D721Med (cell line): ENCODE measurements around the gene SRPK2.
A peak's percentile ranks its signal among the peaks of the same experiment; 100 is the strongest.
"Not testable (repeated sequence)": the region's sequence is repeated elsewhere in the genome, so short reads cannot be mapped to it uniquely, and the experiment has no call there.

Experiments used
- DNase-seq: peaks from one replicate; pipeline ENCODE4 v3.0.0; 2011; ENCODE audit warnings: low spot score; ENCODE audit not compliant: insufficient read length
- FAIRE-seq: peaks from 2 replicates; lab custom pipeline; 2011; peaks lifted over from hg19 to GRCh38; lab: Jason Lieb, UNC
- TF ChIP-seq, protein P1 (sequence below): IDR thresholded peaks from 2 replicates; pipeline ENCODE4 v1.5.1; 2012; ENCODE audit warnings: mild to moderate bottlenecking, control low read depth; ENCODE audit not compliant: insufficient read depth; ENCODE audit errors: missing control alignments

The SRPK2 gene

DNA sequence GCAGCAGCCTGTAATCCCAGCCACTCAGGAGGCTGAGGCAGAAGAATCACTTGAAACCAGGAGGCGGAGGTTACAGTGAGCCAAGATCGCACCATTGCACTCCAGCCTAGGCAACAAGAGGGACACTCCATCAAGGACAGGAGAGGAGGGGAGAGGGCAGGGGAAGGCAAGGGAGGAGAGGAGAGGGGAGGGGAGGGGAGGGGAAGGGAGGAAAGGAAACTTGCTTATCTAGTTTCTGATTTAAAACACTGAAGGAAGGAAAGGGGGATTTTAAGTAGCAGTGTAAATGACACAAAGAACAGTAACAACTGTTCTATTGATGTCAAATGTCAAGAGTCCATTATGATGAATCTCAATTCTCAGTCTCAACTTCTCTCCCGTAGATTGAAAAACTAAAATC is 43.7 kb downstream of the SRPK2 start:
- TF ChIP-seq, protein P1, sequence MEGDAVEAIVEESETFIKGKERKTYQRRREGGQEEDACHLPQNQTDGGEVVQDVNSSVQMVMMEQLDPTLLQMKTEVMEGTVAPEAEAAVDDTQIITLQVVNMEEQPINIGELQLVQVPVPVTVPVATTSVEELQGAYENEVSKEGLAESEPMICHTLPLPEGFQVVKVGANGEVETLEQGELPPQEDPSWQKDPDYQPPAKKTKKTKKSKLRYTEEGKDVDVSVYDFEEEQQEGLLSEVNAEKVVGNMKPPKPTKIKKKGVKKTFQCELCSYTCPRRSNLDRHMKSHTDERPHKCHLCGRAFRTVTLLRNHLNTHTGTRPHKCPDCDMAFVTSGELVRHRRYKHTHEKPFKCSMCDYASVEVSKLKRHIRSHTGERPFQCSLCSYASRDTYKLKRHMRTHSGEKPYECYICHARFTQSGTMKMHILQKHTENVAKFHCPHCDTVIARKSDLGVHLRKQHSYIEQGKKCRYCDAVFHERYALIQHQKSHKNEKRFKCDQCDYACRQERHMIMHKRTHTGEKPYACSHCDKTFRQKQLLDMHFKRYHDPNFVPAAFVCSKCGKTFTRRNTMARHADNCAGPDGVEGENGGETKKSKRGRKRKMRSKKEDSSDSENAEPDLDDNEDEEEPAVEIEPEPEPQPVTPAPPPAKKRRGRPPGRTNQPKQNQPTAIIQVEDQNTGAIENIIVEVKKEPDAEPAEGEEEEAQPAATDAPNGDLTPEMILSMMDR, result no peak
- no peak for FAIRE-seq

DNA sequence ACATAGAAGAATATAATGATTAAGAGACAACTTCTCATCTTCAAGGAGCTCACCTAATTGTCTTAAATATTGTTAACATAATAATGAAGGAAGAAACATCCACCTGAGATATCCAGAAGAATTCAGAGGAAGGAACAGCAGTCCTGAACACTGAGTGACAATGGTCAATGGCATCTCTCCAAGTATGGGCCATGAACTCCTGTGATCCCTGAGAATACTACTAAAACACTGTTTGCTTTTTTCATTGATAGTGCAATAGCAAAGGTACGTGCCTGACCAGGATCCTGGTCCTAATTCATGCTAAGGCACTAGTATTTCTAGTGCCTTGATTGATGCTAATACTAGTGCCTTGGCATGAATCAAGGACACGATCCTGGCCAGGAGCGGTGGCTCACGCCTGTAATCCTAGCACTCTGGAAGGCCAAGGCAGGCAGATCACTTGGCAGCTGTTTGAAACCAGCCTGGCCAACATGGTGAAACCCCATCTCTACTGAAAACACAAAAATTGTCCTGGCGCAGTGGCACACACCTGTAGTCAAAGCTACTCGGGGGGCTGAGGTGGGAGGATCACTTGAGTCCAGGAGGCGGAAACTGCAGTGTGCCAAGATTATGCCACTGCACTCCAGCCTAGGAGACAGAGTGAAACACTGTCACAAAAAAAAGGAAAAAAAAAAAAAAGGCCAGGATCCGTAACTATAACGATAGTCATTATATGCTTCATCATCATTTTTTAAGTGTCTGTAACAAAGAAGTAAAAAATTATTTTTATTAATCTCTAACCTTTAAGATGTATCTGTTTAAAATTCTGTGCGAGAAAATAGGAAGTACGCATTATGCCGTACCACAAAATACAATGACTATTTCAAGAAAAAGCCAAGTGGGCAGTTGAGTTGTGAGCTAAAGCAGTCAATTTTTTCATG is 49.1 kb downstream of the SRPK2 start:
- DNase-seq (no peak), FAIRE-seq (no peak)
- TF ChIP-seq, protein P1, result no peak

More for the DNA sequence above, 43.7 kb downstream of the SRPK2 start:
- DNase-seq, result no peak

DNA sequence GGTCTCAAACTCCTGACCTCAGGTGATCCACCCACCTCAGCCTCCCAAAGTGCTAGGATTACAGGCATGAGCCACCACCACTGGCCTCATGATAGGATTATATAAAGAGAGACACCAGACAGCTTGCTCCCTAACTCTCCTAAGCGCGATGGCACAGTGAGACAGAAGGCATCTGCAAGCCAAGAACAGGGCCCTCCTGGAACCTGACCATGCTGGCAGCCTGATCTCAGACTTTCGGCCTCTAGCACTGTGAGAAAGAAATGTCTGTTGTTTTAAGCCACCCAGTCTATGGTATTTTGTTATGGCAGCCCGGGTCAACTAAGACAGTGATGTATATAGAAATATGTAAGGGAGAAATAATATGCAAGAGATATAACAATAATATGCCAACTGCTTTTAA is 51.2 kb downstream of the SRPK2 start:
- FAIRE-seq, result no peak
- no peak for DNase-seq
- TF ChIP-seq, protein P1, result no peak

DNA sequence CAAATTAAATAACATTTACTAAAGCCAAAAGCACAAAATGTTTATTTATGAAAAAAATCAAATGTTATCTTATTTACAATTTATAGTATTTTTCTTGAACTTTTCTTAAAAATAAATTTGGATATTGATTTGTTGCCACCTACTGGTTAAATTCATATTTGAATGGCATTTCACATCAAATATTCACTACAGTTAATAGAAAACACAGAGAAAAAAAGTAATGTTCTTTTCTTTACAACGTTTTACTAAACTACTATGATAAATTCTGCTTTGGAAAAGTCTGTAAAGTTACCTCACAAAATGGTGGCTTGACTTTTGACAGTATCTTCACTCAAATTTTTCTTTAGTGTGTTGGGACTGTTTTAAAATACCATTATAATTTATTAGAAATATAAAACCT is 52.7 kb downstream of the SRPK2 start:
- TF ChIP-seq, protein P1, result peak; percentile 43
- FAIRE-seq (no peak), DNase-seq (no peak)

DNA sequence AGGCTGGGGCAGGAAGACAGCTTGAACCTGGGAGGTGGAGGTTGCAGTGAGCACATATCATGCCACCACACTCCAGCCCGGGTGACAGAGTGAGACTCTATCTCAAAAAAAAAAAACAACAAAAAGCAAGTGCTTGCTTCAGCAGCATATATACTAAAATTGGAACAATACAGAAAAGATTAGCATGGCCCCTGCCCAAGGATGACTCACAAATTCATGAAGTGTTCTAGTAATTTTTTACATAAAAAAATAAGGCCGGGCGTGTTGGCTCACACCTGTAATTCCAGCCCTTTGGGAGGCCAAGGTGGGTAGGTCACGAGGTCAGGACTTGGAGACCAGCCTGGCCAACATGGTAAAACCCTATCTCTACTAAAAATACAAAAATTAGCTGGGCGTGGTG is 56.1 kb downstream of the SRPK2 start:
- DNase-seq, result not testable (repeated sequence)

GRCh38 chr7:105330526-105330925 is 58.2 kb downstream of the SRPK2 start:
- TF ChIP-seq, protein P1, result no peak
- DNase-seq (no peak), FAIRE-seq (no peak)

More for the DNA sequence above, 56.1 kb downstream of the SRPK2 start:
- FAIRE-seq, result not testable (repeated sequence)

DNA sequence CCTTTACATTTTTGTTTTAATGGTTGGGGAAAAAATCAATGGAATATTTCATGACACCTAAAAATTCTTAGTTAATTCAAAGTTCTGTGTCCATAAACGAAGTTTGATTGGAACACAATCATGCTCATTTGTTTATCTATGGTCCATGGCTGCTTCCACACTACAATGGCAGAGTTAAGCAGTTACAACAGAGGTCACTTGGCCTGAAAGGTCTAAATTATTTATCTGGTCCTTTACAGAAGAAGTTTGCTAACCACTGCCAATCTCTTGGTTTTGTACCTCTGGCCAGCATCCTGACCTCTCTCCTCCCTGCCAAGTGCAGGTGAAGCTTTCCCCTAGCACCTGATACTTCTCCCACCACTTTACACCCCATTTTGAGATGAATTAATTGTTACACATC is 61.5 kb downstream of the SRPK2 start:
- no peak for FAIRE-seq
- TF ChIP-seq, protein P1, result no peak

More for the DNA sequence above, 61.5 kb downstream of the SRPK2 start:
- DNase-seq, result no peak
